RWPE1 (cell line): ENCODE results near the gene UBE2QL1.

Source experiments
- CTCF ChIA-PET: fragments of 350-600 bp; sonication (Branson Sonifier 250); formaldehyde crosslinking; extraction: SDS; loops from one replicate; lab custom pipeline; 2021; lab: Yijun Ruan, JAX
- POLR2A ChIA-PET: fragments of 400-600 bp; formaldehyde crosslinking; extraction: SDS; loops from one replicate; lab custom pipeline; 2020; ENCODE audit warnings: antibody characterized with exemption; ENCODE audit not compliant: low non-redundant PET; lab: Yijun Ruan, JAX
- DNase-seq: peaks from one replicate; pipeline ENCODE4 v3.0.0; 2012; ENCODE audit warnings: low spot score
- H3K27ac ChIP-seq: fragments of 450-650 bp; 2 replicates; pipeline ENCODE4 v1.5.1; 2017
- TF ChIP-seq, protein P1 (sequence below): fragments of 450-650 bp; conservative IDR thresholded peaks from 2 replicates; pipeline ENCODE4 v1.5.1; 2017; ENCODE audit warnings: low read depth, mild to moderate bottlenecking

The UBE2QL1 gene

DNA sequence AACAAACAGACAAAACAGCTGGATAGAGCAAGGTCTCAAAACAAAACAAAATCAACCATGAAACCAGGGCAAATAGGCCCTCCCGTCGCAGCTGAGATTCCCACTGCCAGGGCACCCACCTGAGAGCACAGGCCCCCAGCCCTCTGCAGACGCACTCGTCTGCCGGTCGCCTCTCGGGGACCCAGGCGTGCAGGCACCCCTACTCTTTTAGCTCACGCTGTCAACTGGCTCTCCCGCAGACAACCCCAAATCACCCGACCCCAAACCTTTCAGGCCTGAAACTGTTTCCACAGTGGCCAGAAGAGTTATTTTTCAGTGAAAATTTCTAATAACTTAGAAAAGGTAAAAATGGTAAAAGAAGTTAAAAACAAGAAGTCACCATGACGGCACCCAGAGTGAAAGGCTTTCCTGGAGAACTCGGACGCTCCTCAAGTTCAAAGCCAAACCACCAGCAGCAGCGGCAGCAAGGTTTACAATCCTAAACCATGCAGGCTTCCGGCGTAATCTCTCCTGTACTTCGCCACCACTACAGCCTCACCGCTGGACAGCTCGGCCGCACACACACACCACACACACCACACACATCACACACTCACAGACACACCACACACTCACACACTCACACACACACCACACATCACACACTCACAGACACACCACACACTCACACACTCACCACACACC, 1.9 kb upstream of the UBE2QL1 start:
- POLR2A ChIA-PET = no interaction called here
- H3K27ac ChIP-seq = no peak overlapping the region
- TF ChIP-seq, protein P1, sequence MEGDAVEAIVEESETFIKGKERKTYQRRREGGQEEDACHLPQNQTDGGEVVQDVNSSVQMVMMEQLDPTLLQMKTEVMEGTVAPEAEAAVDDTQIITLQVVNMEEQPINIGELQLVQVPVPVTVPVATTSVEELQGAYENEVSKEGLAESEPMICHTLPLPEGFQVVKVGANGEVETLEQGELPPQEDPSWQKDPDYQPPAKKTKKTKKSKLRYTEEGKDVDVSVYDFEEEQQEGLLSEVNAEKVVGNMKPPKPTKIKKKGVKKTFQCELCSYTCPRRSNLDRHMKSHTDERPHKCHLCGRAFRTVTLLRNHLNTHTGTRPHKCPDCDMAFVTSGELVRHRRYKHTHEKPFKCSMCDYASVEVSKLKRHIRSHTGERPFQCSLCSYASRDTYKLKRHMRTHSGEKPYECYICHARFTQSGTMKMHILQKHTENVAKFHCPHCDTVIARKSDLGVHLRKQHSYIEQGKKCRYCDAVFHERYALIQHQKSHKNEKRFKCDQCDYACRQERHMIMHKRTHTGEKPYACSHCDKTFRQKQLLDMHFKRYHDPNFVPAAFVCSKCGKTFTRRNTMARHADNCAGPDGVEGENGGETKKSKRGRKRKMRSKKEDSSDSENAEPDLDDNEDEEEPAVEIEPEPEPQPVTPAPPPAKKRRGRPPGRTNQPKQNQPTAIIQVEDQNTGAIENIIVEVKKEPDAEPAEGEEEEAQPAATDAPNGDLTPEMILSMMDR = no peak
- no peak for DNase-seq
- CTCF ChIA-PET = no interaction called here

DNA sequence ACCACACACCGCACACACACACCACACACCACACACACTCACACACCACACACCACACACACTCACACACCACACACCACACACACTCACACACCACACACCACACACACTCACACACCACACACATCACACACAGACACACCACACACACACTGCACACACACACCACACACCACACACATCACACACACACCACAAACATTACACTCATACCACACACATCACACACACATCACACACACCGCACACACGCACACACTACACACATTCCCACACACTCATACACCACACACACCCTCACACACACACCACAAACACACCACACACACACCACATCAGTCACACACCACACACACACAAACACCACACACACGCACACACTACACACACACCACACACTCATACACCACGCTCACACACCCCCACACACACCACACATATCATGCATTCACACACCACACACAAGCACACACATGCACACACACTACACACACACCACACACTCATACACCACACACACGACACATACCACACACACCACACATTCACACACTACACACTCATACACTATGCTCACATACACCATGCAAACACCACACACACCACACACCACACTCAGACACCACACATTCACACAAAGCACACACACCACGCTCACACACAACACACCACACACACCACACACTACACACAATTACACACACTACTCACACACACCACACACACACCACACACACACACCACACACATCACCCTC, 1.1 kb upstream of the UBE2QL1 start:
- ChIA-PET CTCF (no interaction called here), POLR2A (no interaction called here)
- DNase-seq = no peak
- TF ChIP-seq, protein P1 = no peak
- no peak overlapping the region for H3K27ac ChIP-seq

DNA sequence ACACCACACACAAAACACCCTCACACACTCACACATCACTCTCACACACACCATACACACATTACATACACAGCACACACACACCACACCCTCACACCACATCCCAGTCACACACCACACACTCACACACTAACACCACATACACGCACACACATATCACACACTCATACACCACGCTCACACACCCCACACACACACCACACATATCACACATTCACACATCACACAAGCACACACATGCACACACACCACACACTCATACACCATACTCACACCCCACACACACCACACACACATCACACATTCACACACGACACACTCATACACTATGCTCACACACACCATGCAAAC, 543 bp upstream of the UBE2QL1 start:
- no peak for DNase-seq
- ChIA-PET POLR2A (no interaction called here), CTCF (no interaction called here)
- no peak overlapping the region for H3K27ac ChIP-seq
- TF ChIP-seq, protein P1 = no peak

DNA sequence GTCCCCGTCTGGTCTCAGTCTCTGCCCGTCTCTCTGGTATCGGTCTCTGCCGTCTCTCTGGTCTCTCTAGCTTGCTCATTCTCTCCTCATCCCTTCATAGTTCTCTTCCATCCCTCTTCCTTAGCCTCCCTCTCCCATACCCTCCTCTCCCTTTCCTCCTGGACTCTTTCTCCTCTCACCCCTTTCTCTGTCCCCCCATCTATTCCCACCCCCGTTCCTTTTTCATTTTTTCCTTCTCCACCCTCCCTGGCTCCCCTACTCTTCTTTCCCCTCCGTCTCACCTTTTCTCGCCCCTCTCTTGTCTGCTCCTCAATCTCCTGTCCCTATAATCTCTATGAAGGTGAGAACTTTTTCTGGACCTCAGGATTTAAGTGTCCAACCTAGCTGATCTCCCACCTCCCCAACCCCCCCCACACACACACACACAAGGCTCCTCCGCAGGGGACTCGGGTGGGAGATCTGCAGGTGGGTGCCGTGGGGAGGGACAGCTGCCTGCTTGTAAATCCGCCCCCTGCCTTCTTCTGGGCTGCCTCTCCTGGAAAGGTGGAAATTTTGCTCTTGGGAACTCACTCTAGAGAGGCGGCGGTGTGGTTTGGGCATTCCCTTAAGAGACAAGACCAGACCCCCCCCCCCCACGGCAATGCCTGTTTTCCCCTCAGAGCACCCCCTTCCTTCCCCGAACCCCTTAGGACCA, 953 bp downstream of the UBE2QL1 start:
- TF ChIP-seq, protein P1 = no peak
- POLR2A ChIA-PET = no interaction called here
- H3K27ac ChIP-seq = no peak overlapping the region
- no peak for DNase-seq
- CTCF ChIA-PET = interaction anchor here (0.6 kb wide), 1 partner anchor 836 kb away, joined by 3 read pairs; no protein-coding TSS in a partner anchor

DNA sequence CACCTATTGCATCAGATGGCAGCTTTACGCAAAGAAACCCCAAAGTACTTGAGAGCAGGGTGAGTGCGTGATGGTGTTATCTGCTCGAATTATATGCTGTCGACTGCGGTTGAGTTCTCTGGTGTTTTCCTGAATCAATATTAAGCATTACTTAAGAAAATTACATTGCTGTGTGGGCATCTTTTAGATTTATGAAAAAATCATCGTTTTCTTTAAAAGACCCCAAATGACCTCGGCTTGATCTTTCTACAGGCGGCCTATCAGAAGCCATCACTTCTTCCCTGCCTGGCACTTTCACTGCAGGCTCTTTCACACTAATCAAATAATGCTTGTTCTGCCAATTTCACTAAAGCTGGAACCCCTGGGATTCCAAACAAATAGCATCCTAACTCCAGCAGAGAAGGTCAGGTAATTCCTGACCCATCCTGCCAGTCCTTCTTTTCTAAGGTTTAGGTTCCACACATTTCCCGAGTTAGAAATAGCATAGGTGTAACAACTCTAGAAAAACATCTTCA, 1.7 kb downstream of the UBE2QL1 start:
- H3K27ac ChIP-seq = no peak overlapping the region
- POLR2A ChIA-PET = no interaction called here
- TF ChIP-seq, protein P1 = no peak
- CTCF ChIA-PET = no interaction called here
- no peak for DNase-seq
